IPS-NIHi7 (cell line): ENCODE results near the gene KCNMA1.

Experiments used
- DNase-seq: peaks from one replicate; pipeline ENCODE4 v3.0.0; 2012; ENCODE audit warnings: mixed read lengths; ENCODE audit errors: extremely low spot score

Gene KCNMA1

GRCh38 chr10:77043420-77043763 lies 594.2 kb downstream of the KCNMA1 start:
- no peak for DNase-seq

- no peak for DNase-seq
These were observed 594.7 kb downstream of the KCNMA1 start for GRCh38 chr10:77042706-77043419.

GRCh38 chr10:77041636-77042258 lies 595.9 kb downstream of the KCNMA1 start:
- no peak for DNase-seq

- no peak for DNase-seq
These were observed 599.2 kb downstream of the KCNMA1 start for GRCh38 chr10:77038407-77038806.

GRCh38 chr10:77037735-77038403 lies 599.7 kb downstream of the KCNMA1 start:
- peak; percentile 23 for DNase-seq

DNA sequence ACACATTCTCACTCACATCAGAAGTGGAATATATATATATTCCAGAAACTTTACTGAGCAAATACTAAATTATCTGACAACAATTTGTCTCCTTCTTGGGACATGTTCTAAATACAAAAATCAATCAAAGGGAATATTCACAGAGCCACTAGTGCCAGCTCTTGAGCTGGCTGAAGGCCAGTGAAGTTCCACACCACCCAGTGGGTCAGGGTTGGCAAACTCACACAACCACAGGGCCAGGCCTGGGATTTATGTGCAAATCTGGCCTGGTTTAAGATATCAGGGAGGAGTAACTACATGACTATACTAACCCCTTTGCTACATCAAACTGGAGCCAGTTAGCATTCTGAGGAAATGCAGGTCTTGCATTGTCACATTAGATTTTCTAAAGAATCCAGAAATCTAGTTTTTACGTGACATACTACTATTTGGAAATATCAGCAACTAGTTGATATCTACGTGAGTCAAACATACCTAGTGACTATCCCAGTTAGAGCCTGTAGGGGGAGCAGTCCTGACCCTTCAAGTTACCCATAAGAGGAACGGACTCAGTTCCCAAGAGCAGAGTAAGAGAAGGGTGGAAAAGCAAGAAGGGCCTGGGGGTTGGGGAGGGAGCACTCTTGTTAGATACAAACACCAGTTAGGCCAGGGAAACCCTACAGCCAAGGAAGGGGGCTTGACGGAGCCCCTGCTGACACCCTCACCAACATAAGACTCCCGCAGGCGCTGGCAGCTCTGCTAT lies 600.4 kb downstream of the KCNMA1 start:
- DNase-seq: peak; percentile 64

DNA sequence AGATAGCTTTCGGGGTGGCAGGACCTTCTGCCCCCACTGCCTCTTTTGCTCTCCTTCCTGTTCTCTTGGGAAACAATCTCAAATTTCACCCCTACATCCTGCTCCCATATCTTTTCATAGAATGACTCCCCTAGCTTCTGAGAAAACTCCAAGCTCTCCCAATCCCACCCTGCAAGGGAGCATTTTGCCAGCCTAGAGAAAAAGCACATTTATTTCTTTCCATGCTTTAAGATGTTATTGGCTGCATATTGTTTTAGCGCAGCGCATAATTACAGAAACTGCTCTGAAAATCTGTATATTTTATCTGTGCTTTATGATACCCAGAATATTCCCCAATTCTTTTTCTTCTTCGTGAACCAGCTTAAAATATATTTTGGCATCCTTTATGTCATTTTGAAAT lies 601.3 kb downstream of the KCNMA1 start:
- no peak for DNase-seq

- no peak for DNase-seq
These were observed 602.8 kb downstream of the KCNMA1 start for GRCh38 chr10:77034795-77035194.

DNA sequence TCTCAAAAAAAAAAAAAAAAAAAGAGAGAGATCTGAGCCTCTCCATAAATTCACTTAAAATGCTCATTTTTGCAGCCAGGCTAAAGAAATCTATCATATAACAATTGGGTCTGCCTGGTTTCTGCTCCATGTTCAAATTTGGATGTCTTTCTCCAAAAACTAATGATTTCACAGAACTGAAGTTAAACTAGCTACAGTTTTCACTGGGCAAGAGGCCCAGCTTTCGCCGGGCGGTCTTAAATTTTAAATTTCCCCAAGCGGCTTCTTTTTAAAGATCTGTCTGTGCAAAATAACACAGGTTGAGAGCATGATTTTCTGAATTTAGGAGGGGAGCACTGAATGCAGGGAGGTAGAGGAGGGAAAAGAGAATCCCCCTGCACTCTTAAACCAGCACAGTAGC lies 603.4 kb downstream of the KCNMA1 start:
- no peak for DNase-seq

- no peak for DNase-seq
These were observed 605.4 kb downstream of the KCNMA1 start for GRCh38 chr10:77032188-77032570.

DNA sequence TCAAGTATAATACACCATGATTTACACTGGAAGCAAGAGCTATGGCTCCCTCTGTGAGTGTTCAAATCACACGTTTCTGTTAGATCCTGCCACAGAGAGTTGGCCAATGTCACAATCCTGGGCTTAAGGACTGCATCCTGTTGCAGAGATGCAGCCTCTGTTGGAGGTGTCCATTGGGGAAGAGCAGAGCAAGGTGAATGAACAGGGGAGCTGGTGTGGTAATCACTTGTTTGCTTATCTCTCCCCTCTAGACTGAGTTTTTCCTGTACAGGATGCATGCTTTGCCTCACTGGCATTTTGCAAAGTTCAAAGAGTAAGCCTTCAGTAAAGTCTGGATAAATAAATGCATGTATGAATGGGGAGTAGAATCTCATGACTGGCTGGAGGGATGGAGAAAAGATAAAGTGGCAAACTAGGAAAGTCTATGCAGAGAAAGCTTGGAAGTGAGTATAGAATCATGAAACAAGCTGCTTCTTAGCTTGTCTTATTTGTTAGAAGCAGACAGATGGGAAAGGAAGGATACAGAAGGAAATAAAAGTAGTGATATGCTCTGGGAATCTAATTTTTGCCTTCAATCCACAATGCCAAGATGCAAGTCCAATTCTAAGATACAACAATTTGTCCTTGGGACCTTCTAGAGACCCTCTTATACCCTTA lies 605.9 kb downstream of the KCNMA1 start:
- DNase-seq: no peak

DNA sequence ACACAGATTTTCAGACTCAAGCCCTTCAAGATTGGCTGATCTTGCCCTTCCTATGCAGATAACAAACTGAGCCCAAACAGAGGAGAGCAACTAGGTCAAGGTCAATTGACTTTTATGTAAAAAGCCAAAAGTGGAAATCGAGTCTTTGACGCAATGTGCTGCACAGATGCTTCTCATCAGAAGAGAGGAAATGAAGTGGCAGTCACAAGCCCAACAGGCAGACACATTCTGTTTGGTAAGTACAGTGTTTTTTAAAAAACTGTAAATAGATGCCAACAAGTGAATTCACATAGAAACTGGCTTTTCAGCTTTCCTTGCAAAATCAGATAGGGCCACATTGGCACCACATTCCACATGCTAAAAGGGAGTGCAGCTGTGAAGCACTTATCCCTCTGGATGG lies 606.6 kb downstream of the KCNMA1 start:
- DNase-seq: no peak

DNA sequence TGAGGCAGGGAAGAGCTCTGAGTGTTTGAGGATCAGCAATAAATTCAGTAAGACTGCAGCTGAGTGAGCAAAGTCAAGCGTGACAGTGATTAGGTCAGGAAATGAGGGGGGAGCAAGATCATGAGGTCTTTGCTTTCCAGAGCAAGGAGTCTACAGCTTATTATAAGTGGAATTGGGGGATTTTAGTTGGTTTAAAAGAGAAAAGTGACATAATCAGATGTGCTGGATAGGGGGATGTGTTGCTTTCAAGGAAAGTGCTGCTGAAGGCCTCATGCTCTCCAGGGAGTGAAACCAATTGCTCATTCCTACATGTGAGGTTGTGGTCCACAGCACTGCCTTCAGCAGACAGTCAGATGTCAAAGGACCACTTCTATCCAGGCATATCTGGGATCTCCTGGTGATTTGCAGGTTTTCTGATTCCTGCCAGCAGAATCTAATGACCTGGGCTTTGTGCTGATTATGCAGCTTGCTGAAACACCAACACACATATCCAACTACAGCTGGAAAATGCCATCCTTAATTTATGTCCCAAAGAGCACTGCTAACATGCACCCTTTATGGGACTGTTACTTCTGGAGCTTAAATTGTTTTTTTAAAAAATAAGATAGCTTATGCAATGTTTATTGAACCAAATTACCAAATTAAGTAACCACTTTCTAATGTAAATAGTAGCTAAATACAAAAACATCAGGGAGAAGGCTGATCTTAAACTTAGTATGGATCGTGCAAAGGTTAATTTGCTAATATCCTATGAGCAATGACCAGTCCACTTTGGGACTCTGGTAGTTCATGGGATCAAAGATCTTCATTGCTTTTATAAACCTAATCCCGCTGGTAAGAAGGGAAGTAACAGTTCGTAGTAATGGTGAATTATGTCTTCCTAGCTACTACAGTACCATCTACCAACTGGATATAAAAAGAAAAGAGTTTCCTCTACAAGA lies 607.6 kb downstream of the KCNMA1 start:
- no peak for DNase-seq

GRCh38 chr10:77028042-77028441 lies 609.6 kb downstream of the KCNMA1 start:
- no peak for DNase-seq

GRCh38 chr10:77027576-77027975 lies 610.0 kb downstream of the KCNMA1 start:
- no peak for DNase-seq

DNA sequence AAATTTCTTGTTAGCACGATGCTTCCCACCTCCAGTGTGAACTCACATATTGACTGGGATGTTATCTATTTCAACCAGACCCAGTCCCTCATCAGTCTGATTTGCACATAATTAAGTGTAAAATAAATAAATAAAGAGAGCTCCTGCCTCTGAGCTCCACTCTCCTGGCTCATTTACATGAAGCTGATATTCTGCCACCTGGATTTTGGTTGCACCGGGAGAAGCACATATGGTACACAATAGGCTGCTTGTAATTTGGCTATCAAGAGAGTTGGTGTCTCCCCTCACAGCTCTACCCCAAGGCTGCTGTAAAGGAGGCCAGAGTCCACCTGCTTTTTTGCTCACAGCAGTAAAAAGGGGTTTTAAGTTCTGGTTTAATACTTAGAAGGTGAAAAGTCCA lies 610.5 kb downstream of the KCNMA1 start:
- no peak for DNase-seq

- DNase-seq: no peak
These were observed 611.5 kb downstream of the KCNMA1 start for GRCh38 chr10:77026148-77026547.

GRCh38 chr10:77024461-77024860 lies 613.1 kb downstream of the KCNMA1 start:
- DNase-seq: no peak

- DNase-seq: no peak
These were observed 614.2 kb downstream of the KCNMA1 start for GRCh38 chr10:77023396-77023795.

DNA sequence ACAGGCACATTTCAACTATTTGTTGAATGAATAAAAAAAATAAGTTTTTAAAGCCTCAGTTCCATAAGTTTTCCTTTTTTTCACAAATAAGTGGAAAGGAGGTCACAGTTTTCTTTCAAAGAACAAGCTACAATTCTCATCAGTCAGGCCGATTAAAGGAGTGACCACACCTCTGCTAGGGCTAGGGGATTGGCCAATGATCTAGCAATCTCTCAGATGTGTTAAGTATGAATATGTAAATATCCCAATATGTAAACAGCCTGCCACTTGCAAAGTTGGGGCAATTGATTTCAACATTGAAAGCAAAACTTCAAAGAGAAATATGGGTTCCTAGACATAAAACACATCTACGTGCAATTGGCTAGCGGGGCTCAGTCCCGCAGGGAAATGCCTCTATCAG lies 614.9 kb downstream of the KCNMA1 start:
- DNase-seq: no peak

DNA sequence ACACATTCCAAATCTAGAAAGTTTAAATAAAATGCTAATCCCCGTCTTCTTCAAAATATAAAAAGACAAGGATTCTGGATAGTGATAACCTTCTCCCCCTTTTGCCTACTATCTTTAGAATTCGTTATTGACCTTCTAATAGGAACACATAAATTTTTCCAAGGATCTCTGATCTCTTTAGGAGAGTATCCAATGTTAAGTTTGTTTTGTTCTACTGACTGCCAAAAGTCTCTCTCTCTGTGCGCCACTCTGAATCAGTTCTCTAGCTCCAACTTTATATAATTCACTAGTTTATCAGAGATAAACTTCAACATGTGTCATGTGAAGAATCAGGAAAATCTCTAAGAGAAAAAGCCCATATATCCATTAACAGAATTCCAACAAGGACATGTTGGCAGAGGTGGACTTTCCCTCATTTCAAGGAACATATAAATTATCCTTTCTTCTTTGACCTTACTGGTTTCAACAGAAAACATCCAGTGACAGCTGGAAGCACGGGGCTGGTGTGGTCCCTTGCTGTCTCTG lies 615.6 kb downstream of the KCNMA1 start:
- no peak for DNase-seq
